Measurements from ENCODE around the gene PLD6. TPM values are rescaled to one million over a fixed set of nuclear protein-coding genes. Genes with fewer than 3 reads are reported as not detected.

Gene PLD6
- total RNA-seq, 8 experiments from 2014 or later: 1.9 to 18.2 (median 4.8) TPM

DNA sequence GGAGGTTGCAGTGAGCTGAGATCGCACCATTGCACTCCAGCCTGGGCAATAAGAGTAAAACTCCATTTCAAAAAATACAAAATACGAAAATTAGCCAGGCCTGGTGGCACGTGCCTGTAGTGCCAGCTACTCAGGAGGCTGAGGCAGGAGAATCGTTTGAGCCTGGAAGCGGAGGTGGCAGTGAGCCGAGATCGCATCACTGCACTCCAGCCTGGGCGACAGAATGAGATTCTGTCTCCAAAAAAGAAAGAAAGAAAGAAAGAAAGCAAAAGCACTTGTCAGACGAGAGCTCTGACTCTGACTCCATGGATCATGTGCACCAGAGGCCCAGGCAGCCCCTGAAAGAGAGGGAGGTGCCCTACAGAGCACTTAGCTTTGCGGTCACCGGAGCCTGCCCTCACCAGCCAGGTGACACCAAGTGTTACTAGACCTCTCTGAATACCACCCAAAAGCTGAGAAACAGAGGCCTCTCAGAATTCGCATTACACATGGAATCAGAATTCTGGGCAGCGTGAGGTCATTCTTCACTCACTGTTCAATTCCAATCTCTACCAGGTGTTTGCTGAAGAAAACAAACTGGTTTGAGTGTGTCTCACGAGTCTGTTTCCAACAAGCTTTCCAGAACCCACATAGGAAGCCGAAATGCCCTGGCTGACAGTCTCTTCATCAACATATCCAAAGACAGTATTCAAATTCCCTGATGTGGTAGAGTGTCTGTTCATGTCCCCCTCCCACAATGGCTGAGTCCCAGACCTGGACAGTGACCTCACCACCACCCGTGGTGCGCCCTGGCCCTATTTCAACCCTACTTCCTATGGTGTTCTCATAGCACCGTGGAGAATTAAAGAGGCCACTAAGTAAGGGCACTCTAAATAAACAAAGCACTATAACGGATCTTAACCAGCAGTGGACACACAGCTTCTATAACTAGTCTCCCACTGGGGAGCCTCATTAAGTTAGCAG, 29.4 kb upstream of the PLD6 start:
- in situ Hi-C loops (cut with MboI; ENCODE audit: low pct_unique_long_range_greater_than_20kb in 2 of 9, low sequenced_read_pairs in 9 of 9, unreplicated experiment in 9 of 9): no loop called here
- peak overlapping the region; percentile 81 to 97 (median 91) for H3K4me3 ChIP-seq
- peak in 4 of 8 experiments; percentile 6 to 13 (median 8) for ATAC-seq (replicated peaks in 6 of 8)
- 17 to 81% (median 44%) methylated on average over 2 to 14 of the region's 19 CpGs; no CpG with 5 or more reads in 1 of the 10 experiments for WGBS, 10 experiments
- peaks cover 5 to 12% of the 10 kb centered on the region in 2 donors for H3K4me1 ChIP-seq (replicated peaks in 1 of 2)
- no peak overlapping the region for H3K27ac ChIP-seq

DNA sequence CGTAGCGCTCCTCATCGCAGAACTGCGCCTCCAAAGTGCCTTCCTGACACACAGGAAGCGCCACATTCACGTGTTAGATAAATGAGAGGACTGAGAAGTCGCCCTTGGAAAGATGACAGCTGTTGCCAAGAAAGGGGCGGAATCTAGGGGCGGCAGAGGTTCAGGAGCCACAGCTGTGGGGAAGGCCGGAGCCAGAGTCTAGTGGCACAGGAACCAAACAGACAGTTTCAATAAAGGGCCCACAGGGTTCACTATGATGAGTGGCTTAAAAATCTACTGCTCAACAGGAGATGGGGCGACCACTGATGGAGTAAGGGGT, 26.1 kb upstream of the PLD6 start:
- in situ Hi-C loops (cut with MboI; ENCODE audit: low pct_unique_long_range_greater_than_20kb in 2 of 9, low sequenced_read_pairs in 9 of 9, unreplicated experiment in 9 of 9): no loop called here
- Histone ChIP-seq H3K4me3 (no peak overlapping the region), H3K27ac (no peak overlapping the region), H3K4me1 (replicated peaks in 1 of 2) (peaks cover 5 to 12% of the 10 kb centered on the region in 2 donors)
- WGBS, 10 experiments: 72 to 100% (median 100%) methylated on average over 1 to 6 of the region's 11 CpGs; no CpG with 5 or more reads in 5 of the 10 experiments
- ATAC-seq (replicated peaks in 6 of 8): no peak

DNA sequence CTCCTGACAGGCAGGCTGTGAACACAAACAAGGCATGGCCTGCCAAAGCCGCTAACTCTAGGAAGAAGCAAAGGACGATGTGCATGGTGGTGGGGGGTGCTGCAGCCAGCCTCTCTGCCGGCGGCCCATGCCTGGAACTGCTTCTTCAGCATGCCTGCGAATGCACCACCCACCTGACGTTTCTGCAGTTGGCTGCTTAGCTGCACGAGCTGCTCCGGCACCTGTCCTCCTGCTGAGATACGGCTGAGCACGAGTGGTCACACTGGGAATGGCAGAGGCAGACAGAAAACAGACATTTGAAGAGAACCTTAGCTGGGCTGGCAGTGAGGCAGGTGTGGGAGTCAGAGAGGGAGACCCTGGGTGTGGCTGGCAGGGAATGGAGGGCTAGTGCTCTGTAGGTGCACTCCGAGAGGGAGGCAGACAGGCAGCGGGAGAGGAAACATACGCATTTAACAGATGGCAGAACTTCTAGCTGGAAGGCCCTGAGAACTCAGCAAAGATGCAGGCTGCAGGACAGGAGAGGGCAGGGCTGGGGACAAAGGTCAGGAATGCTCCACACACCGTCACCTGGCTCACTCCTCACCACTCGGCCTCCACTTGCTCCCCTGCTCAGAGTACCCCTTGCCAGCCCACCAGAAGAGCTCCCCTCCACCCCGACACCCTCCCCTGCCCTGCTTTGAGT, 25.6 kb upstream of the PLD6 start:
- no peak overlapping the region for H3K27ac ChIP-seq
- no peak overlapping the region for H3K4me3 ChIP-seq
- 77 to 100% (median 89%) methylated on average over 1 to 9 of the region's 16 CpGs; no CpG with 5 or more reads in 3 of the 10 experiments for WGBS, 10 experiments
- H3K4me1 ChIP-seq (replicated peaks in 1 of 2): peaks cover 5 to 12% of the 10 kb centered on the region in 2 donors
- in situ Hi-C loops (cut with MboI; ENCODE audit: low pct_unique_long_range_greater_than_20kb in 2 of 9, low sequenced_read_pairs in 9 of 9, unreplicated experiment in 9 of 9): no loop called here
- ATAC-seq (replicated peaks in 6 of 8): no peak

DNA sequence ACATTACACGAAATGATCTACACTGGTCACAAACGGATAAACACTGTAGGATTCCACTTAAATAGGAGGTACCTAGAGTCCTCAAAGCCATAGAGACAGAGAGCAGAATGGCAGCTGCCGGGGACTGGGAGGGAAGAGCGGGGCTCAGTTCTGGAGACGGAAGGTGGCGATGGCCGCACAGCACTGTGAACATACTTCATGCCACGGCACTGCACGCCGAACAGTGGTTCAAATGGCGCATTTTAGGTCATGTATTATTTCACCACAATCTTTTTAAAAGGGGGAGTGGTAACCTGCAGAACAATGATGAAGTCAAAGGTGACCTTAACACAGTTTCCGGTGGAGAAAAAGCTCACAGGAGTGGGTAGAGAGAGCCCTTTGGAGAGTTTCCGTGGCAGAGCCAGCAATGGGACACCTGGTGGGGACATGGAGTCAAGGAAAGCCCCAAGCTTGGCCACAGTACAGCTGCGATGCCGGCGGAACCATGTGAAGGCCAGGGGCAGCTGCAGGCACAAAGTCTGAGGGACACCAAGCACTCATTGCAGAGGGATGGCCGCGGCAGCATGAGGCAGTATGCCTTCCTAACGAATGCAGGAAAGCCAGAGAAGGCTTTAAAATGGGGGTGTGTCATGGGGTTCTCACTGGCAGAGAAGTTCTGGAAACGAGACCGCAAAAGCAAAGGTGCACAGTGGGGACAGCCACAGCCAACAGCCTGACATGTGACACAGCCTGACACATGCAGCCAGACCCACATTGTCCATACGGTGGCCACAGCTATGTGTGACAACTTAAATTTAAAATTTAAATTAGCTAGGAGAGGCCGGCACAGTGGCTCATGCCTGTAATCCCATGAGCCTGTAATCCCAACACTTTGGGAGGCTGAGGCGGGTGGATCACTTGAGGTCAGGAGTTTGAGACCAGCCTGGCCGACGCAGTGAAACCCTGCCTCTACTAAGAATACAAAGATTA, 23.6 kb upstream of the PLD6 start:
- no peak overlapping the region for H3K4me3 ChIP-seq
- no peak overlapping the region for H3K27ac ChIP-seq
- WGBS, 10 experiments: 60 to 100% (median 90%) methylated on average over 2 to 14 of the region's 26 CpGs
- peak in 4 of 8 experiments; percentile 32 to 66 (median 41) for ATAC-seq (replicated peaks in 6 of 8)
- no peaks in the 10 kb centered on the region for H3K4me1 ChIP-seq (replicated peaks in 1 of 2)
- in situ Hi-C loops (cut with MboI; ENCODE audit: low pct_unique_long_range_greater_than_20kb in 2 of 9, low sequenced_read_pairs in 9 of 9, unreplicated experiment in 9 of 9): no loop called here

DNA sequence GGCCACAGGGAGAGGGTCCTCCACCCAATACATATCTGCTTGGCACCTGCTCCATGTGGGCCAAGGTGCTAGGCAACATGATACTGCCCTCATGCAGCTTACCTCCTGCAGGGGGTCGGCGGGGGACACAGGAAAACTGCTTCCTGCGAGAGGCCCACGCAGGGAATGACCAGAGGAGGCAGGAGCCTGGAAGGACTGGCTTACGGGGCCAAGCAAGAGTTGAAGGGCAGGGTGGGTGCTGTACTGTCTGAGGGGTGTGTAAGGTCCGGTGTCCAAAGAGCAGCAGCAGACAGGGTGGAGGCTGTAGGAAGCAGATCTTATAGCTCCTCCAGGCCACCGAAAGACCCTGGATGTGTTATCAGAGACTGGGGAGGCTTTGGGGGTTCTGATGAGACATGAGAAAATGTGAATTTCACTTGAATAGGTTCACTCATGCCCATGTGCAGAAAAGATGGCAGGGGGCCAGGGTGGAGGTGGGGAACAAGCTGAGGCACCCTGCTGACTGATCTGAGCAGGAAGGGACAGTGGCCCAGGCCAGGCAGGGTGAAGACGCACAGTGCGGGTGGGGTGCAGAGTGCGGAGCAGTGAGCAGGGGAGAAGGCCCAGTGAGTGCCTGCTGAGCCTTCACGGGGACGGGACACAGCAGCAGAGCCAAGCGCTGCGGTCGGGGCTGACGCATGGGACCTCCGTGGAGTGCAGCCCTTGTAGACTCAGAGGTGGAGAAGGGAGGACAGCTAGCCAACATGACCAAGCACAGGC, 22.6 kb upstream of the PLD6 start:
- H3K4me1 ChIP-seq (replicated peaks in 1 of 2): no peaks in the 10 kb centered on the region
- H3K27ac ChIP-seq: no peak overlapping the region
- no peak overlapping the region for H3K4me3 ChIP-seq
- peak in 1 of 8 experiments; percentile 16 for ATAC-seq (replicated peaks in 6 of 8)
- 94 to 100% (median 98%) methylated on average over 1 to 8 of the region's 17 CpGs; no CpG with 5 or more reads in 6 of the 10 experiments for WGBS, 10 experiments
- in situ Hi-C loops (cut with MboI; ENCODE audit: low pct_unique_long_range_greater_than_20kb in 2 of 9, low sequenced_read_pairs in 9 of 9, unreplicated experiment in 9 of 9): no loop called here

DNA sequence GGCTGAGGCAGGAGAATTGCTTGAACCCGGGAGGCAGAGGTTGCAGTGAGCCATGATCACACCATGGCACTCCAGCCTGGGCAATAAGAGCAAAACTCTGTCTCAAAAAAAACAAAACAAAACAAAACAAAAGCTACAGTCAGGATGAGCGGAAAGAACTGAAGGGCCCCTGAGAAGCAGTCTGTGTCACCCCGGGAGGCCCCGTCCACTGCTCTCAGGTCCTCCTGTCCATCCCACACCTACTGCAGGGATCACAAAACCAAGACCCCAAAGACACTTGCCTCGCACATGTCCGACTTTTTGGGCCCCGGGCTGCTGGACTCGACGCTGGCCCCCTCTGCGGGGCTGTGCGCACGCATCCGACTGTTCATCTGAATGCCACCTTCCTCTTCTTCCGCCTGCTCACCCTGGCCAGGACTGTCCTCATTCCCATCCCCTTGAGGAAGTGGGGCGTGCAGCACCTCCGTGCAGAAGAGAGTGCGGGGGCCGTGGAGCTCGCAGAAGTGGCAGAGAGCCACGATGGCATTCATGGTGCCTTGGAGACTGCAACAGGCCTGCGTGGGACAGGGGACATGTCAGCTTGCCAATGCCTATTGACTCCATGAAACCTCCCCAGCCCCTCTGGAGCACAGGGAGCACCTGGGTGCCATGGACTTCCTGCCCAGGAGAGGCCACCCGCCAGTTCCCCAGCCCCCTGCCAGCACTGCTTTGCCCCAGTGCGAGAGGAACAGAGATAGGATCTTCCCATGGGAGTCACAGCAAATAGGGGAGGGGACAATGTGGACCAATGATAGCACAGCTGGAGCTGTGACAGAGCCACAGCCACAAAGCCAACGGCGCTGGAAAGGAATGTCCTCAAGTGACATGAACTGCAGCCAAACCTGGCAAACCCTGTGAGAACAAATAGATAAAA, 21.7 kb upstream of the PLD6 start:
- H3K4me3 ChIP-seq: no peak overlapping the region
- in situ Hi-C loops (cut with MboI; ENCODE audit: low pct_unique_long_range_greater_than_20kb in 2 of 9, low sequenced_read_pairs in 9 of 9, unreplicated experiment in 9 of 9): no loop called here
- no peaks in the 10 kb centered on the region for H3K4me1 ChIP-seq (replicated peaks in 1 of 2)
- no peak for ATAC-seq (replicated peaks in 6 of 8)
- WGBS, 10 experiments: 53 to 95% (median 87%) methylated on average over 1 to 14 of the region's 25 CpGs; no CpG with 5 or more reads in 3 of the 10 experiments
- H3K27ac ChIP-seq: no peak overlapping the region

DNA sequence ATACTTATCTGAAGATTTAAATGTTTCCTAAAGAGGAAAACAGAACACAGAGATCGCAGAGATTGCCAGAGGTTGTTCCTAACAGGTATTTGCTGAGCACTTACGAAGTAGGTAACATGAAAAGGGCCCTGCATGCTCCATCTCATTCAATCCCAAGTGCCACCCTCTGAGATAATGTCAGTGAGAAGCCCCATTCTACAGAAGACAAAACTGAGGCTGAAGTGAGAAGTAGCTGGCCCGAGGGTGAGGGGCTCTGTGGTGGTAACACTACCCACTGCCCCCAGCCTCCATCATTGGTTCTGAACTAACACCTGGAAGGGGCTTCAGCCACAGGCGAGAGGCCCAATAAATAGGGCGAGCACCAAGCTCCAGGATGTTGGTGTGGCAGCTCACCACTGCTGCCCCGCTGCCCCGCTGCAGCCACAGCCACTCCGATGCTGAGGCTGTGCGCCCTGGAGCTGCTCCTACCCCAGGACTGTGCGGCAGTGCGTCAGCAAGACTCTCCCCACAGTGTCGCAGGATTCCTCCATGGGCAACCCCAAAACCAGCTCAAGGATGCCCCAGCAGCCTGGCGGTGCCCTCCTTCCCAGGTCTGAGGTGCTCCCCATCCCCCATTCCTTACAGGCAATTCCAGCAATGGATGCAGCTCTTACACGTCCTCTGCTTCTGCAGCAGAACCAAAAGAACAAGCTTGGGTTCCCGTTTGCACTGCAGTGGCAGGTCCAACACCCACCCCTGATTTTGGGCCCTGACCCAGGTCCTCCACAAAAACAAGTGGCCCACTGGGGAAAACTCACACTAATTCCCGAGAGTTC, 20.5 kb upstream of the PLD6 start:
- ATAC-seq (replicated peaks in 6 of 8): no peak
- Histone ChIP-seq H3K4me1 (replicated peaks in 1 of 2) (no peaks in the 10 kb centered on the region), H3K4me3 (no peak overlapping the region), H3K27ac (no peak overlapping the region)
- in situ Hi-C loops (cut with MboI; ENCODE audit: low pct_unique_long_range_greater_than_20kb in 2 of 9, low sequenced_read_pairs in 9 of 9, unreplicated experiment in 9 of 9): no loop called here
- 83 to 100% (median 95%) methylated on average over 1 to 11 of the region's 16 CpGs; no CpG with 5 or more reads in 2 of the 10 experiments for WGBS, 10 experiments

DNA sequence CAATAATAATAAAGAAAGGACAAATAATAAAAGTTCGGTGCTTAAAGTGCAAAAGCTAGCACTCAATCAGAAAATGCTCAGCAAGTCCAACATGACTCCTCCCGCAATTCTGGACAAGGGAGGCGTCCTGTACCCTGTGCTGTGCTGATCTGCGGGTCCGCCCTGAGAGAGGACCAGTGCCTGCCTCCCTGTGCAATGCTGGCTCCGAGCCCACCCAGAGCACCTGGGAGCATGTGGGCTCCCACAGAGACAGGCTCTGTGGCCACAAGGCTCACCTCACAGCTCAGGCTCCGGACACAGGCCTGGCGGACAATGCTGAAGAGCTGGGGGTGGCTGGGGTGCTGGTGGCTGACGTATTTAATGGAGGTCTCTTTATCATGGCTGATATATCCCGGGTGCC, 19.8 kb upstream of the PLD6 start:
- Histone ChIP-seq H3K4me3 (no peak overlapping the region), H3K4me1 (replicated peaks in 1 of 2) (no peaks in the 10 kb centered on the region), H3K27ac (no peak overlapping the region)
- no peak for ATAC-seq (replicated peaks in 6 of 8)
- WGBS, 10 experiments: 63 to 100% (median 95%) methylated on average over 1 to 6 of the region's 10 CpGs; no CpG with 5 or more reads in 4 of the 10 experiments
- in situ Hi-C loops (cut with MboI; ENCODE audit: low pct_unique_long_range_greater_than_20kb in 2 of 9, low sequenced_read_pairs in 9 of 9, unreplicated experiment in 9 of 9): no loop called here

DNA sequence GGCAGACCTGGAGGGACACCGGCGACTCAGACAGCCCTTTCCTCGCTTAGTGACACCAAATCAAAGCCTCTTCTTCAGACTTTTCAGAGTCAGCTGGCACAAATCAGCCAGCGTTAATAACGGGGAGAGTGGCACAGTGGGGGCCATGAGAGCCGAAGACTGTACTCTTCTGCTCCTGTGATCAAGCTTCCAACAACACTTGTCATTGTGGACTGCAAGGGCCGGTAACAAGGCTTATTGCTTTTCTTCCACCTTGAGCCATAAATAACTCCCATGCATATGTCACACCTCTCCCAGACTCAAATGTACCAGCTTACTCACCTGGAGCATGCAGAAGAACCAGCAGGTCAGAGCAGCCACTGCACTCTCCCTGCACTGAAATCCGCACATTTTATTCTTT, 18.0 kb upstream of the PLD6 start:
- H3K4me1 ChIP-seq (replicated peaks in 1 of 2): no peaks in the 10 kb centered on the region
- WGBS, 10 experiments: 92 to 100% (median 98%) methylated on average over 1 to 5 of the region's 8 CpGs; no CpG with 5 or more reads in 2 of the 10 experiments
- H3K27ac ChIP-seq: no peak overlapping the region
- in situ Hi-C loops (cut with MboI; ENCODE audit: low pct_unique_long_range_greater_than_20kb in 2 of 9, low sequenced_read_pairs in 9 of 9, unreplicated experiment in 9 of 9): loop anchor here in 1 of 9 experiments (25.0 kb wide), 1 partner anchor 212 kb away; no protein-coding TSS in a partner anchor
- ATAC-seq (replicated peaks in 6 of 8): no peak
- H3K4me3 ChIP-seq: no peak overlapping the region

DNA sequence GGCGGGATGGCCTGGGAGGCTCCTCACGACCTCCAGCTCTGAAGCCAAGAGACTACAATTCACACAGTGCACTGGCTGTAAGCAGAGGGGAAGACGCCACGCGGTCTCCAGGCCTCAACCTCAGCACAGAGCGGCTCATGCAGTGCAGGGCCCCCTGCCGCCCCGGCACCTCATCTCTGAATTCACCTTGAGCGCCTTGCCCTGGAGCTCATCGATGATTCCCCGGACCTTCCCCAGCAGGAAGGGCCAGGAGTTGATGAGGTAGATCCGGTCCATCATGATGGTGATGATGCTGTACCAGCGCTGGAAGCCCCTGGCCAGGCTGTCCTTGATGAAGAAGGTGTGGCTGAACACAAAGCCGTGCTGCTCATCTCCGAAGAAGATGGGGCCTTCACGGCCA, 17.6 kb upstream of the PLD6 start:
- H3K4me3 ChIP-seq: no peak overlapping the region
- in situ Hi-C loops (cut with MboI; ENCODE audit: low pct_unique_long_range_greater_than_20kb in 2 of 9, low sequenced_read_pairs in 9 of 9, unreplicated experiment in 9 of 9): loop anchor here in 1 of 9 experiments (25.0 kb wide), 1 partner anchor 211 kb away; no protein-coding TSS in a partner anchor
- 85 to 100% (median 93%) methylated on average over 1 to 6 of the region's 16 CpGs; no CpG with 5 or more reads in 3 of the 10 experiments for WGBS, 10 experiments
- no peaks in the 10 kb centered on the region for H3K4me1 ChIP-seq (replicated peaks in 1 of 2)
- no peak for ATAC-seq (replicated peaks in 6 of 8)
- H3K27ac ChIP-seq: no peak overlapping the region

Measured in motor neuron (in vitro differentiated cells).